GM19351 (cell line): ENCODE measurements around the gene DZANK1.
"Not testable (repeated sequence)": the region's sequence is repeated elsewhere in the genome, so short reads cannot be mapped to it uniquely, and the experiment has no call there.

Source experiments
- ATAC-seq: cut with Tn5 transposase; IDR thresholded peaks from one replicate; pipeline ENCODE4 v1.9.1; 2021; ENCODE audit warnings: mild to moderate bottlenecking, moderate library complexity; ENCODE audit not compliant: unreplicated experiment

DZANK1 gene

GRCh38 chr20:18440403-18440802 lies 26.4 kb downstream of the DZANK1 start:
- ATAC-seq, result no peak

GRCh38 chr20:18436847-18437246 lies 30.0 kb downstream of the DZANK1 start:
- ATAC-seq, result no peak

- ATAC-seq, result no peak
Measured at GRCh38 chr20:18431206-18431605, 35.6 kb downstream of the DZANK1 start.

- ATAC-seq, result no peak
Measured at GRCh38 chr20:18430172-18430826, 36.5 kb downstream of the DZANK1 start.

GRCh38 chr20:18428490-18429173 lies 38.2 kb downstream of the DZANK1 start:
- no peak for ATAC-seq

- ATAC-seq, result no peak
Measured at GRCh38 chr20:18427214-18427613, 39.6 kb downstream of the DZANK1 start.

GRCh38 chr20:18421608-18422007 lies 45.2 kb downstream of the DZANK1 start:
- ATAC-seq, result no peak

- ATAC-seq, result no peak
Measured at GRCh38 chr20:18416486-18416885, 50.3 kb downstream of the DZANK1 start.

GRCh38 chr20:18414140-18414539 lies 52.7 kb downstream of the DZANK1 start:
- no peak for ATAC-seq

GRCh38 chr20:18412221-18412901 lies 54.5 kb downstream of the DZANK1 start:
- ATAC-seq, result peak; percentile 34

GRCh38 chr20:18405826-18406225 lies 61.0 kb downstream of the DZANK1 start:
- no peak for ATAC-seq

- no peak for ATAC-seq
Measured at GRCh38 chr20:18404172-18404571, 62.7 kb downstream of the DZANK1 start.

GRCh38 chr20:18403269-18403668 lies 63.6 kb downstream of the DZANK1 start:
- ATAC-seq, result no peak

GRCh38 chr20:18401305-18401704 lies 65.5 kb downstream of the DZANK1 start:
- no peak for ATAC-seq

GRCh38 chr20:18400460-18400859 lies 66.4 kb downstream of the DZANK1 start:
- ATAC-seq, result no peak

GRCh38 chr20:18398713-18399112 lies 68.1 kb downstream of the DZANK1 start:
- not testable (repeated sequence) for ATAC-seq

GRCh38 chr20:18397030-18397429 lies 69.8 kb downstream of the DZANK1 start:
- no peak for ATAC-seq

GRCh38 chr20:18395544-18395943 lies 71.3 kb downstream of the DZANK1 start:
- ATAC-seq, result no peak

GRCh38 chr20:18394363-18394762 lies 72.5 kb downstream of the DZANK1 start:
- no peak for ATAC-seq

- ATAC-seq, result no peak
Measured at GRCh38 chr20:18391686-18392085, 75.1 kb downstream of the DZANK1 start.

- no peak for ATAC-seq
Measured at GRCh38 chr20:18390201-18390600, 76.6 kb downstream of the DZANK1 start.

- ATAC-seq, result no peak
Measured at GRCh38 chr20:18388860-18389259, 78.0 kb downstream of the DZANK1 start.
